Fibroblast of skin of right quadriceps (primary cell): ENCODE results near the gene DNER.

Experiments
- DNase-seq: peaks from one replicate; pipeline ENCODE4 v3.0.0-alpha.2; 2013

Gene DNER

DNA sequence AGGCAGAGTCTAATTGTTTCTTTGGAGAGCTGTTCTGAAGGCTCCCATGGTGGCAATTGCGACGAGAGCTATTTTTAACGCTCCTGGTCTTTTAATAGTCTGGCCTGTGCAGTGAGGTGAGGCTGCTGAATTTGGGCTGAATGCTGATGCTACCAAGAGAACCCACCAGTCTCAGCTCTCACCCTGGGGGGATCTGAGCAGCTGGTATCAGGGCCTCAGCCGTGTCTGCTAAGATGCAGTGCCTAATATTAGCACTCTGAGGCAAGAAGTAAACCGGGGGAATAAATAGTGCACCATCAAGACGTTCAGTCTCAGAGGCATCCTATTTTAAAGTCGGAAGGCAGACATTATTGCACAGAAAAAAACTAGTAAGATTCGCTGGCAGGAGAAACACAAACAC is 228.5 kb downstream of the DNER start:
- no peak for DNase-seq

- DNase-seq: no peak
Measured at GRCh38 chr2:229477269-229477755, 237.0 kb downstream of the DNER start.

GRCh38 chr2:229475778-229476177 is 238.6 kb downstream of the DNER start:
- DNase-seq: no peak

DNA sequence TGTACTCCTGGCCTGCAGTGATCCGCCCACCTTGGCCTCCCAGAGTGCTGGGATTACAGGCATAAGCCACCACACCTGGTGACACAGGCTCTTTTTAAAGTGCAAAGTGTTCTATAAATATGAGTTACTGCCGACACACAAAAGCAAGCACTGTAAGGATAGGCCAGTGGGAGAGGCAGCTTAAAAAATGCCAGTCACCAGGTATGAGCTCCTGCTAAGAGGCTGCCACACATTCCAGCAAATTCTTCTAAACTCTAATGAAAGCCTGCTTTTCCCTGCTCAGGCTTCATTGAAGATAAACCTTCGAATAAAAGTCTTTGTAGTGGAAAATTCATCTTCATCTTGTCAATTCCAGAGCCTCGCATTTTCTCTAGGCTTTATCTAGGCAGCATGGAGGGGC is 240.2 kb downstream of the DNER start:
- no peak for DNase-seq

DNA sequence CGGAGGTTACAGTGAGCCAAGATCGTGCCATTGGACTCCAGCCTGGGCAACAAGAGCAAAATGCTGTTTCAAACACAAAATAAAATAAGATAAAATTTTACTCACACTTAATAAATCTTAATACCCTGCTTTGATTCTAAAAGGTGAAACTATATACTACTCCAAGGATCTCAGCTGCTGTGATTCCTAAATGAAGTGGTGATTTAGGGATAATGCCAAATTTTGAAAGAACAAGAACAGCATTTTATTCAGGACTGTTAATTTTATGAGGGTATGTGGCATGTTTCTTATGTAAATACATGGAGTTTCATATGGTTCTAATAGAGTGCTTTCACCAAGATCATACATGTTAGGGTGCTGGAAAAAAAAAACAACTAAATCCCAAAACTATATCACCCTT is 243.6 kb downstream of the DNER start:
- DNase-seq: no peak

GRCh38 chr2:229467783-229468182 is 246.6 kb downstream of the DNER start:
- no peak for DNase-seq

DNA sequence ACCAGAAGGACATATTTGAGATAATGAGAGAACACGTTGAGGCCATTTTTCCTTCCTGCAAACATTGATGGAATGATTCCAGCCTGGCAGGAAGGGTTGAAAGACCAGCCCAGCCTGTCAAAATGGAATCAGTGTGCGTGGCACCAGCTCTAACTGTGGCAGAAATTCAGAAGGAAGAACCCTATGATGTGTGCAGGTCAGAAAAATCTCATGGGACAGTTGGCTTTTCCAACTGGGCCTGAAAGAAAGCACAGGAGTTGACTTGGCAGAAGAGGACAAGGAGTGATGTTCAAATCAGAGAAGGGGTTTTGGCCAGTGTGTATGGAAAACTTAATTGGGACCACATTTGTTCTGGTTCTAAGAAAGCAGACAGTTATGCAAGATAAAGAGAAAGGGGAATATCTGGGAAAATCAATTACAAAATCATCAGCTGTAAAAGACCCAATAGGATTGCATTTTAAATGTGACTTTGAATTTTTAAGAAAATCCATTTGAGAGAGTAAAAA is 250.5 kb downstream of the DNER start:
- no peak for DNase-seq

- DNase-seq: no peak
Measured at GRCh38 chr2:229462112-229462511, 252.2 kb downstream of the DNER start.

GRCh38 chr2:229456091-229456490 is 258.3 kb downstream of the DNER start:
- no peak for DNase-seq

- peak; percentile 81 for DNase-seq
Measured at GRCh38 chr2:229454934-229455631, 259.3 kb downstream of the DNER start.

DNA sequence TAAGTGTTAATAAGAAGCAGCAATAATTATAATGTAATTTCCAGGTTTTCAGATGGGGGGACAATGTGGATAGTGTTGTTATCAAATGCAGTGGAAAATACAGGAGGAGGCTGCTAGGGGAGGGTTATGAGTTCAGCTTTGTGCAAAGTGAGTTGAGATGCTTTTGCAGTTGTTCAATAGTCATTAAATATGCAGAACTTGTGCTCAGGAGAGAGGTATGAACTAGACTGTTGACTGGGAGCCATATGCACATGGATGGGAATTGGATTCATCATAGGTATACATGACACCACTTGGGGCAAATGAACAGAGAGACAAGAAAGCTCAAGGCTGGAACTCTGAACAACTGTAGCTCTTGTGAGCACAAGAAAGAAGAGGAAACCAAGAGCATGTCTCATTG is 261.1 kb downstream of the DNER start:
- no peak for DNase-seq

DNA sequence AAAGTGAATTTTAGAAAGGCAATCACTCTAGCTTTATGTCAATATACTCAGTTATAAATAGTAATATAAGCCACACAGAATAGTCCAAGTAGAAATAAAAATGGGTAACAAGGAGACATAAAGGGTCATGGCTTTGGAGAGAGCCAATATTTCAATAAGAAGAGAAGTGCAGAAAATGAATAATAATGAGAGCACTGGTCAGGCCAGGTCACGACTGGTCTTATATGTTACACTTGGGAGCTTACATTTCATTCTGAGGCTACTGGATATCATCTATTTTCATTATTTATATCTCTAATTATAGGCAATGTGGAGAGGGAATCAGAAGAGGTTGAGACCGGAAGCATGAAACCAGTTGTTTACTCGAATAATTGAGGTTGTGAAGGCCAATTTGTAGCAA is 262.5 kb downstream of the DNER start:
- no peak for DNase-seq

- no peak for DNase-seq
Measured at GRCh38 chr2:229447227-229447626, 267.1 kb downstream of the DNER start.

GRCh38 chr2:229446350-229446749 is 268.0 kb downstream of the DNER start:
- DNase-seq: no peak

GRCh38 chr2:229445501-229446211 is 268.7 kb downstream of the DNER start:
- peak; percentile 12 for DNase-seq

DNA sequence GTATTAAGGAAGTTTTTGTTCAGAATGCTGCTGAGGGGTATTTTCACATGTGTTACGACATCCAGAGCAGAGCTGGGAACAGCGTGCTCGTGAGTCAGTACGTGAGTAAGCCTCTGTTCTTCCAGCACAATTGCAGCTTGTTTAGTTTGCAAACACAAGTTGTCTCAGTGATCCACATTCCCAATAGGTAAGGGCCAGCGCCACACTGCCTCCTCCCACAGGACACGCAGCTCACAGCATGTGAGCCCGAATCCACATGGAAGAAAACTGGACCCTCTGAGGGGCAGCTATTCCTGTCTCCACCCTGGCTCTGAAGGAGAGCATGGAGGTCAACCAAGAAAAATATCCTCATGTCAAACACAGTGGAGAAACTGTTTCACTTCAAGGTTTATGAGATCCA is 269.3 kb downstream of the DNER start:
- peak; percentile 81 for DNase-seq

DNA sequence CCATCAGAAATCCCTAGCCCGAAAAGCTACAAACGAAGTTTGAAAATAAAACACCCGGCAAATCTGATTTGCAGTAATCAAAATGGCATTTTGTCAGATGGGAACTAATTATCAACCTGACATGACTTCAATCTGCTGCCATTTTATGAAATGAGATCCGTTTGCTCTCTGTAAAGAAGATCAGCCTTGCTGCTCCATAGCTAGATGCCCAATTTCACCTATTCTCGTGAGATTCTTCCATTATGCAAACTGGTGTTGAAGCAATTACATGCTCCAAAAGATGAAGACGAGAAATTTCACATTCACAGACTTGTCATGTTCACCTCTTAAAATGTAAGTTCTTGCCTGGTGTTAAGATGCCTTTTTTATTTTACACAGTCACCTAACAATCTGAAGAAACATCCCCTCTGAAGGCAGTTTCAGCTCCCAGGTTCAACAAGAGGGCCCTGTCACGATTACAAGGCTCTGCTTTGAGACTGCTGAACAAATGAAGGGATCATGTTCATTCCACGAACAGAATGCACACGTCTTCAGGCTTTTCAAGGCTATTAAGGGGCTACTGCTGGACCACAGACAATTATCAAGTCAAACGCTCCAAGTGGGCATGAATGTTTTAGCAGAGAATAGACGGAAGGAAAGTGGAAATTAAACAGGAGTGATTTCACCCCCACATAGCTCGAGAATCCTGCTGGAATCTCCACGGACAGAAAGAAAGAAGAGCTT is 270.6 kb downstream of the DNER start:
- no peak for DNase-seq

DNA sequence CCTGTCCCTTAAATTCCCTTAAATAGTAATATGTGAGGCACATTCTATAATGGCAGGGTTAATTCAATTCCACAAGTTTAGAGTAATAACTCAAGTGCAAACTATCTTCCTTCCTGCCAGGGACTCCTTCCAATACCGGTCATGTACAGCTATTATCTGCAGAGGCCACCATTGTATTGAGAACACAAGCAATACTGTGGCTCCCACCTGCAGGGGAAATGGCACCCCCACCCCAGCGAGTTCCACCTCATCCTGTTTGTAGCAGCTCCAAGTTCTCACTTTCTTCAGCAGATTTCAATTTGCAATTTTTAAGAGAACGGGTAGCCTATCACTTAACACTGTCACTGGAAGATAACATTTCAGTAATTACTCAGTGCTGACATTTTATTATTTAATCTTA is 271.2 kb downstream of the DNER start:
- no peak for DNase-seq

- DNase-seq: no peak
Measured at GRCh38 chr2:229438430-229439159, 275.8 kb downstream of the DNER start.

GRCh38 chr2:229437467-229437866 is 276.9 kb downstream of the DNER start:
- no peak for DNase-seq

GRCh38 chr2:229434187-229434586 is 280.2 kb downstream of the DNER start:
- DNase-seq: no peak

GRCh38 chr2:229433351-229433750 is 281.0 kb downstream of the DNER start:
- no peak for DNase-seq
